GM23338 (cell line): ENCODE data around the gene KCNK5. TPM values are rescaled to one million over a fixed set of nuclear protein-coding genes. Genes with fewer than 3 reads are reported as not detected.

Source experiments
- ATAC-seq: fragments of 200-7000 bp; cut with Tn5 transposase; 3 replicates; pipeline ENCODE4 v1.9.1; 2020
- DNase-seq: peaks from one replicate; pipeline ENCODE4 v3.0.0-alpha.2; 2015; ENCODE audit warnings: low spot score
- H2AFZ ChIP-seq: fragments of 200-600 bp; sonication (generic); 2 replicates; pipeline ENCODE4 v1.8.0; 2016; ENCODE audit warnings: antibody characterized with exemption, mild to moderate bottlenecking, moderate library complexity
- H3F3A ChIP-seq: fragments of 200-600 bp; sonication (generic); replicated peaks from 2 replicates; pipeline ENCODE4 v1.8.0; 2017; ENCODE audit warnings: antibody characterized with exemption, mixed run types, low read depth
- H3K27ac ChIP-seq: fragments of 200-600 bp; sonication (generic); 2 replicates; pipeline ENCODE4 v1.6.1; 2016; ENCODE audit warnings: low read depth
- H3K27me3 ChIP-seq: fragments of 200-600 bp; sonication (generic); 2 replicates; pipeline ENCODE4 v1.8.0; 2016; ENCODE audit warnings: mild to moderate bottlenecking, mixed run types, moderate library complexity; ENCODE audit not compliant: insufficient read depth
- H3K36me3 ChIP-seq: fragments of 200-600 bp; sonication (generic); 2 replicates; pipeline ENCODE4 v1.8.0; 2016; ENCODE audit warnings: mild to moderate bottlenecking; ENCODE audit not compliant: insufficient read depth
- H3K4me1 ChIP-seq: fragments of 200-600 bp; sonication (generic); 2 replicates; pipeline ENCODE4 v1.8.0; 2016; ENCODE audit warnings: mild to moderate bottlenecking, moderate library complexity; ENCODE audit not compliant: insufficient read depth
- H3K4me2 ChIP-seq: fragments of 200-600 bp; sonication (generic); 2 replicates; pipeline ENCODE4 v1.7.1; 2017; ENCODE audit warnings: mixed run types
- H3K4me3 ChIP-seq: fragments of 200-600 bp; sonication (generic); 2 replicates; pipeline ENCODE4 v1.6.1; 2016; ENCODE audit warnings: mixed run types
- H3K79me2 ChIP-seq: fragments of 200-600 bp; sonication (generic); replicated peaks from 2 replicates; pipeline ENCODE4 v1.8.0; 2017; ENCODE audit warnings: mild to moderate bottlenecking; ENCODE audit not compliant: insufficient read depth
- H3K9me2 ChIP-seq: fragments of 200-600 bp; sonication (generic); 2 replicates; pipeline ENCODE4 v1.8.0; 2017; ENCODE audit not compliant: insufficient read depth
- H4K20me1 ChIP-seq: fragments of 200-600 bp; sonication (generic); replicated peaks from 2 replicates; pipeline ENCODE4 v1.8.0; 2017; ENCODE audit warnings: mild to moderate bottlenecking; ENCODE audit not compliant: insufficient read depth
- H3K27ac Mint-ChIP-seq: 2 replicates; pipeline ENCODE4 v1.8.0; 2020; ENCODE audit warnings: inconsistent platforms, mild to moderate bottlenecking, moderate library complexity, mixed read lengths
- H3K27me3 Mint-ChIP-seq: 3 replicates; pipeline ENCODE4 v1.8.0; 2022; ENCODE audit warnings: low read depth, mild to moderate bottlenecking, moderate library complexity, mixed read lengths, inconsistent platforms; ENCODE audit not compliant: insufficient read depth, poor library complexity
- H3K36me3 Mint-ChIP-seq: 3 replicates; pipeline ENCODE4 v1.8.0; 2021; ENCODE audit warnings: low read depth, mild to moderate bottlenecking, inconsistent platforms, moderate library complexity, mixed read lengths
- H3K4me1 Mint-ChIP-seq: 3 replicates; pipeline ENCODE4 v1.8.0; 2020; ENCODE audit warnings: mild to moderate bottlenecking, inconsistent platforms, mixed read lengths
- H3K4me3 Mint-ChIP-seq: 3 replicates; pipeline ENCODE4 v1.8.0; 2021; ENCODE audit warnings: moderate library complexity, mild to moderate bottlenecking, inconsistent platforms, mixed read lengths
- H3K9me3 Mint-ChIP-seq: 3 replicates; pipeline ENCODE4 v1.8.0; 2020; ENCODE audit warnings: moderate library complexity, mild to moderate bottlenecking, inconsistent platforms, mixed read lengths
- EZH2phosphoT487 ChIP-seq: fragments of 200-600 bp; sonication (generic); IDR thresholded peaks from one replicate; pipeline ENCODE4 v1.8.1; 2018; ENCODE audit warnings: antibody characterized with exemption; ENCODE audit not compliant: unreplicated experiment
- NANOG ChIP-seq: IDR thresholded peaks from 2 replicates; pipeline ENCODE4 v1.6.1; 2016; ENCODE audit warnings: antibody characterized with exemption, borderline replicate concordance
- ZNF114 ChIP-seq: fragments of 250-450 bp; sonication (Bioruptor Pico); IDR thresholded peaks from 2 replicates; pipeline ENCODE4 v1.5.0; 2020; ENCODE audit warnings: mild to moderate bottlenecking, moderate library complexity
- polyA plus RNA-seq: library from polyadenylated mRNA; unstranded; fragments of >200 nt; fragmentation: Nextera tagmentation; extraction: Ambion mirVana; gene quantifications from 2 replicates; pipeline ENCODE4 v1.2.1, GENCODE V29; 2016
- total RNA-seq: library from RNA; depleted of rRNA; stranded (reverse); fragments of >200 nt; shearing (Covaris generic); gene quantifications from 2 replicates; pipeline ENCODE4 v1.2.3, GENCODE V29; 2014
- TF ChIP-seq, protein P1 (sequence below): IDR thresholded peaks from 2 replicates; pipeline ENCODE4 v1.6.1; 2016; ENCODE audit warnings: antibody characterized with exemption
- TF ChIP-seq, protein P2 (sequence below): fragments of 250-450 bp; sonication (Bioruptor Pico); IDR thresholded peaks from 2 replicates; pipeline ENCODE4 v1.5.0; 2020; ENCODE audit warnings: mild to moderate bottlenecking, moderate library complexity

Gene KCNK5
- total and polyA plus RNA-seq, 2 experiments from 2014 or later = 9.5 to 57.4 TPM

DNA sequence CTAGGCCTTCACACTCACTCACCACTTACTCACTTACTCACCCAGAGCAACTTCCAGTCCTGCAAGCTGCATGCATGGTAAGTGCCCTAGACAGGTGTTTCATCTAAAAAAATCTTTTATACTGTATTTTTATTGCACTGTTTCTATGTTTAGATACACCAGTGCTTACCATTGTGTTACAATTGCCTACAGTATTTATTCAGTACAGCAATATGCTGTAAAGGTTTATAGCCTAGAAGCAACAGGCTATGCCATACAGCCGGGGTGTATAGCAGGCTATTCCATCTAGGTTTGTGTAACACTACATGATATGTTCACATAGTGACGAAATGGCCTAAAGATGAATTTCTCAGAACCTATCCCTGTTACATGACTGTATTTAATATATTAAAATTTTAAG lies 37.1 kb upstream of the KCNK5 start:
- Histone ChIP-seq H4K20me1 (no peaks in the 10 kb centered on the region), H3K4me1 (peaks cover 20% of the 10 kb centered on the region), H3K4me2 (no peak overlapping the region), H3K79me2 (no peaks in the 10 kb centered on the region), H3K4me3 (no peak overlapping the region), H2AFZ (no peak overlapping the region), H3F3A (peaks cover 6% of the 10 kb centered on the region), H3K36me3 (0 out of 2 replicates have a peak, but pooled peaks cover 2% of the 10 kb centered on the region), H3K27ac (no peak overlapping the region), H3K9me2 (0 out of 2 replicates have a peak, but pooled peaks cover under 1% of the 10 kb centered on the region), H3K27me3 (no peaks in the 10 kb centered on the region)
- H3K4me3 Mint-ChIP-seq = no peak overlapping the region
- ATAC-seq (no peak), DNase-seq (no peak)
- TF ChIP-seq ZNF114 (CRISPR knock-in tag) = no peak
- TF ChIP-seq, protein P1, sequence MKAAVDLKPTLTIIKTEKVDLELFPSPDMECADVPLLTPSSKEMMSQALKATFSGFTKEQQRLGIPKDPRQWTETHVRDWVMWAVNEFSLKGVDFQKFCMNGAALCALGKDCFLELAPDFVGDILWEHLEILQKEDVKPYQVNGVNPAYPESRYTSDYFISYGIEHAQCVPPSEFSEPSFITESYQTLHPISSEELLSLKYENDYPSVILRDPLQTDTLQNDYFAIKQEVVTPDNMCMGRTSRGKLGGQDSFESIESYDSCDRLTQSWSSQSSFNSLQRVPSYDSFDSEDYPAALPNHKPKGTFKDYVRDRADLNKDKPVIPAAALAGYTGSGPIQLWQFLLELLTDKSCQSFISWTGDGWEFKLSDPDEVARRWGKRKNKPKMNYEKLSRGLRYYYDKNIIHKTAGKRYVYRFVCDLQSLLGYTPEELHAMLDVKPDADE = no peak
- H3K27me3 Mint-ChIP-seq = peaks cover 13% of the 10 kb centered on the region
- peaks cover 42% of the 10 kb centered on the region for H3K4me1 Mint-ChIP-seq
- H3K36me3 Mint-ChIP-seq = peaks cover 8% of the 10 kb centered on the region; the same call in 2 of the 3 replicates
- peaks cover 7% of the 10 kb centered on the region; the same call in 2 of the 3 replicates for H3K9me3 Mint-ChIP-seq
- no peak overlapping the region for H3K27ac Mint-ChIP-seq

DNA sequence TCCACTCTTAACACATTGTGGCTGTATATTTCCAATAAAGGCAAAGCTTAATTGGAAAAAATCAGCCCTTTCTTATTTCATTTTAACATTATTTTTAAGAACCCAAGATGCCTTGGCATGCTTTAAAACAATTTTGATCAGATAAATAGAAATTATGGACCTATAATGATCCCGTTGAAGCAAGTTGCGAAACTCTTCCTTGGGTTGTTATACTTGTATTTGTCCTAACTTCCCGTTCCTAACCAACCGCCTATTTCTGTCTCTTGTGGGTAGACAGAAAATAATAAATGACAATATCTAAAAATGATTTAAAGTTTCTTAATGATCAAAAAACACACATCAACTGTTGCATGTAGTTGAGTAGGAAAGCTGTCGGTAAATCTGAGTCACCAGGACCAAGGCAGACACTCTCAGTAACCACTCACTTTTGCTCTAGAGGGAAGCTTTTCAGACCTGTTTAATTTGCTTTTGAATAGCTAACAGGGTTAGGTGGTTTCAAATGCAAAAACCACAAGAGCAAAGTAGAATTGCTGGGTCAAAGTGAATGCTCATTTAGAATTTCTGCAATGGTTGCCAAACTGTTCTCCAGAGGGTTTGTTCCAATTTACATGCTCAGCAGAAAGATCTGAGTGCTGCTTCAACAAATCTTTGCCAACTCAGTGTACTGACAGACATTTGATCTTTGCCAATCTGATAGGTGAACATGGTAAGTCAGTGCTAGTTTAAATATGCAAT lies 34.2 kb upstream of the KCNK5 start:
- Mint-ChIP-seq H3K27me3 (peaks cover 15% of the 10 kb centered on the region), H3K36me3 (peaks cover 8% of the 10 kb centered on the region), H3K27ac (peak overlapping the region; percentile 93), H3K9me3 (peaks cover 7% of the 10 kb centered on the region; the same call in 2 of the 3 replicates), H3K4me1 (peaks cover 48% of the 10 kb centered on the region), H3K4me3 (peak overlapping the region; percentile 48; the same call in 2 of the 3 replicates)
- peak overlapping the region; percentile 81 for H3K27ac ChIP-seq
- H4K20me1 ChIP-seq = no peaks in the 10 kb centered on the region
- TF ChIP-seq, protein P2, sequence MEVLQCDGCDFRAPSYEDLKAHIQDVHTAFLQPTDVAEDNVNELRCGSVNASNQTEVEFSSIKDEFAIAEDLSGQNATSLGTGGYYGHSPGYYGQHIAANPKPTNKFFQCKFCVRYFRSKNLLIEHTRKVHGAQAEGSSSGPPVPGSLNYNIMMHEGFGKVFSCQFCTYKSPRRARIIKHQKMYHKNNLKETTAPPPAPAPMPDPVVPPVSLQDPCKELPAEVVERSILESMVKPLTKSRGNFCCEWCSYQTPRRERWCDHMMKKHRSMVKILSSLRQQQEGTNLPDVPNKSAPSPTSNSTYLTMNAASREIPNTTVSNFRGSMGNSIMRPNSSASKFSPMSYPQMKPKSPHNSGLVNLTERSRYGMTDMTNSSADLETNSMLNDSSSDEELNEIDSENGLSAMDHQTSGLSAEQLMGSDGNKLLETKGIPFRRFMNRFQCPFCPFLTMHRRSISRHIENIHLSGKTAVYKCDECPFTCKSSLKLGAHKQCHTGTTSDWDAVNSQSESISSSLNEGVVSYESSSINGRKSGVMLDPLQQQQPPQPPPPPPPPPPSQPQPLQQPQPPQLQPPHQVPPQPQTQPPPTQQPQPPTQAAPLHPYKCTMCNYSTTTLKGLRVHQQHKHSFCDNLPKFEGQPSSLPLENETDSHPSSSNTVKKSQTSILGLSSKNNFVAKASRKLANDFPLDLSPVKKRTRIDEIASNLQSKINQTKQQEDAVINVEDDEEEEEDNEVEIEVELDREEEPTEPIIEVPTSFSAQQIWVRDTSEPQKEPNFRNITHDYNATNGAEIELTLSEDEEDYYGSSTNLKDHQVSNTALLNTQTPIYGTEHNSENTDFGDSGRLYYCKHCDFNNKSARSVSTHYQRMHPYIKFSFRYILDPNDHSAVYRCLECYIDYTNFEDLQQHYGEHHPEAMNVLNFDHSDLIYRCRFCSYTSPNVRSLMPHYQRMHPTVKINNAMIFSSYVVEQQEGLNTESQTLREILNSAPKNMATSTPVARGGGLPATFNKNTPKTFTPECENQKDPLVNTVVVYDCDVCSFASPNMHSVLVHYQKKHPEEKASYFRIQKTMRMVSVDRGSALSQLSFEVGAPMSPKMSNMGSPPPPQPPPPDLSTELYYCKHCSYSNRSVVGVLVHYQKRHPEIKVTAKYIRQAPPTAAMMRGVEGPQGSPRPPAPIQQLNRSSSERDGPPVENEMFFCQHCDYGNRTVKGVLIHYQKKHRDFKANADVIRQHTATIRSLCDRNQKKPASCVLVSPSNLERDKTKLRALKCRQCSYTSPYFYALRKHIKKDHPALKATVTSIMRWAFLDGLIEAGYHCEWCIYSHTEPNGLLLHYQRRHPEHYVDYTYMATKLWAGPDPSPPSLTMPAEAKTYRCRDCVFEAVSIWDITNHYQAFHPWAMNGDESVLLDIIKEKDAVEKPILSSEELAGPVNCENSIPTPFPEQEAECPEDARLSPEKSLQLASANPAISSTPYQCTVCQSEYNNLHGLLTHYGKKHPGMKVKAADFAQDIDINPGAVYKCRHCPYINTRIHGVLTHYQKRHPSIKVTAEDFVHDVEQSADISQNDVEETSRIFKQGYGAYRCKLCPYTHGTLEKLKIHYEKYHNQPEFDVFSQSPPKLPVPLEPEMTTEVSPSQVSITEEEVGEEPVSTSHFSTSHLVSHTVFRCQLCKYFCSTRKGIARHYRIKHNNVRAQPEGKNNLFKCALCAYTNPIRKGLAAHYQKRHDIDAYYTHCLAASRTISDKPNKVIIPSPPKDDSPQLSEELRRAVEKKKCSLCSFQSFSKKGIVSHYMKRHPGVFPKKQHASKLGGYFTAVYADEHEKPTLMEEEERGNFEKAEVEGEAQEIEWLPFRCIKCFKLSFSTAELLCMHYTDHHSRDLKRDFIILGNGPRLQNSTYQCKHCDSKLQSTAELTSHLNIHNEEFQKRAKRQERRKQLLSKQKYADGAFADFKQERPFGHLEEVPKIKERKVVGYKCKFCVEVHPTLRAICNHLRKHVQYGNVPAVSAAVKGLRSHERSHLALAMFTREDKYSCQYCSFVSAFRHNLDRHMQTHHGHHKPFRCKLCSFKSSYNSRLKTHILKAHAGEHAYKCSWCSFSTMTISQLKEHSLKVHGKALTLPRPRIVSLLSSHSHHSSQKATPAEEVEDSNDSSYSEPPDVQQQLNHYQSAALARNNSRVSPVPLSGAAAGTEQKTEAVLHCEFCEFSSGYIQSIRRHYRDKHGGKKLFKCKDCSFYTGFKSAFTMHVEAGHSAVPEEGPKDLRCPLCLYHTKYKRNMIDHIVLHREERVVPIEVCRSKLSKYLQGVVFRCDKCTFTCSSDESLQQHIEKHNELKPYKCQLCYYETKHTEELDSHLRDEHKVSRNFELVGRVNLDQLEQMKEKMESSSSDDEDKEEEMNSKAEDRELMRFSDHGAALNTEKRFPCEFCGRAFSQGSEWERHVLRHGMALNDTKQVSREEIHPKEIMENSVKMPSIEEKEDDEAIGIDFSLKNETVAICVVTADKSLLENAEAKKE (CRISPR knock-in tag) = peak; percentile 92
- TF ChIP-seq EZH2phosphoT487 = no peak
- peak; percentile 19; the same call in 1 of the 2 replicates for TF ChIP-seq NANOG
- TF ChIP-seq, protein P1 = no peak
- H3K27me3 ChIP-seq = no peaks in the 10 kb centered on the region
- H2AFZ ChIP-seq = no peak overlapping the region
- peaks cover 21% of the 10 kb centered on the region for H3K4me1 ChIP-seq
- ATAC-seq = peak; percentile 96
- no peaks in the 10 kb centered on the region for H3K79me2 ChIP-seq
- no peak overlapping the region for H3K4me3 ChIP-seq
- no peaks in the 10 kb centered on the region for H3K36me3 ChIP-seq
- H3F3A ChIP-seq = peaks cover 6% of the 10 kb centered on the region
- 0 out of 2 replicates have a peak, but pooled peaks cover 6% of the 10 kb centered on the region for H3K9me2 ChIP-seq
- DNase-seq = peak; percentile 83
- peak overlapping the region; percentile 13 for H3K4me2 ChIP-seq
